ENCODE data around the gene HSPA13.
"Not testable (repeated sequence)": the region's sequence is repeated elsewhere in the genome, so short reads cannot be mapped to it uniquely, and the experiment has no call there.

HSPA13 gene

GRCh38 chr21:14382835-14383595, at the start of gene HSPA13:
Gene HSPA13 (minus strand): TSS chr21:14383146. CDS start chr21:14383119, 27 bp downstream.
- peak; percentile 92 to 93 (median 93) for DNase-seq (ENCODE audit: low read depth in 2 of 3, low spot score in 2 of 3)

- no peak for DNase-seq (ENCODE audit: low read depth in 2 of 3, low spot score in 2 of 3)
Measured at GRCh38 chr21:14418920-14419319, 36.0 kb upstream of the HSPA13 start.

GRCh38 chr21:14414932-14415508, 32.1 kb upstream of the HSPA13 start:
- no peak for DNase-seq (ENCODE audit: low read depth in 2 of 3, low spot score in 2 of 3)

- DNase-seq (ENCODE audit: low read depth in 2 of 3, low spot score in 2 of 3), result no peak
Measured at GRCh38 chr21:14405962-14406361, 23.0 kb upstream of the HSPA13 start.

- DNase-seq (ENCODE audit: low read depth in 2 of 3, low spot score in 2 of 3), result no peak
Measured at GRCh38 chr21:14405225-14405624, 22.3 kb upstream of the HSPA13 start.

GRCh38 chr21:14403681-14404318, 20.9 kb upstream of the HSPA13 start:
- no peak for DNase-seq (ENCODE audit: low read depth in 2 of 3, low spot score in 2 of 3)

- no peak for DNase-seq (ENCODE audit: low read depth in 2 of 3, low spot score in 2 of 3)
Measured at GRCh38 chr21:14401217-14401616, 18.3 kb upstream of the HSPA13 start.

- no peak for DNase-seq (ENCODE audit: low read depth in 2 of 3, low spot score in 2 of 3)
Measured at GRCh38 chr21:14388282-14388681, 5.3 kb upstream of the HSPA13 start.

- DNase-seq (ENCODE audit: low read depth in 2 of 3, low spot score in 2 of 3), result no peak
Measured at GRCh38 chr21:14384453-14384852, 1.5 kb upstream of the HSPA13 start.

- DNase-seq (ENCODE audit: low read depth in 2 of 3, low spot score in 2 of 3), result no peak
Measured at GRCh38 chr21:14383596-14384180, 742 bp upstream of the HSPA13 start.

- peak in 1 of 3 experiments; percentile 5 for DNase-seq (ENCODE audit: low read depth in 2 of 3, low spot score in 2 of 3)
Measured at GRCh38 chr21:14382486-14382834, 486 bp downstream of the HSPA13 start.

GRCh38 chr21:14376854-14377253, 6.1 kb downstream of the HSPA13 start:
- no peak for DNase-seq (ENCODE audit: low read depth in 2 of 3, low spot score in 2 of 3)

- DNase-seq (ENCODE audit: low read depth in 2 of 3, low spot score in 2 of 3), result no peak
Measured at GRCh38 chr21:14366998-14367397, 15.9 kb downstream of the HSPA13 start.

GRCh38 chr21:14361958-14362357, 21.0 kb downstream of the HSPA13 start:
- no peak for DNase-seq (ENCODE audit: low read depth in 2 of 3, low spot score in 2 of 3)

- DNase-seq (ENCODE audit: low read depth in 2 of 3, low spot score in 2 of 3), result no peak
Measured at GRCh38 chr21:14358775-14359174, 24.2 kb downstream of the HSPA13 start.

GRCh38 chr21:14356746-14357145, 26.2 kb downstream of the HSPA13 start:
- no peak for DNase-seq (ENCODE audit: low read depth in 2 of 3, low spot score in 2 of 3)

GRCh38 chr21:14354515-14354914, 28.4 kb downstream of the HSPA13 start:
- DNase-seq (ENCODE audit: low read depth in 2 of 3, low spot score in 2 of 3), result no peak

- no peak for DNase-seq (ENCODE audit: low read depth in 2 of 3, low spot score in 2 of 3)
Measured at GRCh38 chr21:14353726-14354125, 29.2 kb downstream of the HSPA13 start.

- no peak for DNase-seq (ENCODE audit: low read depth in 2 of 3, low spot score in 2 of 3)
Measured at GRCh38 chr21:14353231-14353630, 29.7 kb downstream of the HSPA13 start.

GRCh38 chr21:14327346-14327745, 55.6 kb downstream of the HSPA13 start:
- DNase-seq (ENCODE audit: low read depth in 2 of 3, low spot score in 2 of 3), result not testable (repeated sequence)

GRCh38 chr21:14325595-14325994, 57.4 kb downstream of the HSPA13 start:
- no peak for DNase-seq (ENCODE audit: low read depth in 2 of 3, low spot score in 2 of 3)

Data from activated CD8-positive, alpha-beta memory T cell treated with anti-CD3 and anti-CD28 coated beads for 48 hours (primary cell).